ENCODE results near the gene RSKR.
A peak's percentile ranks its signal among the peaks of the same experiment; 100 is the strongest.

Gene RSKR

GRCh38 chr17:28578246-28579195, 35.5 kb downstream of the RSKR start:
- no peak for DNase-seq (ENCODE audit: low spot score)

GRCh38 chr17:28577466-28577824, 36.5 kb downstream of the RSKR start:
- peak; percentile 48 for DNase-seq (ENCODE audit: low spot score)

GRCh38 chr17:28576758-28577465, 37.1 kb downstream of the RSKR start, which contains the start of gene ALDOC:
TSS of gene ALDOC (minus strand) at chr17:28576895. CDS start at chr17:28575532, 1,363 bp downstream.
- peak; percentile 97 for DNase-seq (ENCODE audit: low spot score)

- peak; percentile 48 for DNase-seq (ENCODE audit: low spot score)
Observed at GRCh38 chr17:28576016-28576415, 38.0 kb downstream of the RSKR start.

GRCh38 chr17:28575126-28575795, 38.7 kb downstream of the RSKR start:
- peak; percentile 85 for DNase-seq (ENCODE audit: low spot score)

- DNase-seq (ENCODE audit: low spot score): no peak
Observed at GRCh38 chr17:28574526-28574925, 39.5 kb downstream of the RSKR start.

GRCh38 chr17:28573966-28574480, 40.0 kb downstream of the RSKR start:
- DNase-seq (ENCODE audit: low spot score): no peak

GRCh38 chr17:28573521-28573920, 40.5 kb downstream of the RSKR start:
- no peak for DNase-seq (ENCODE audit: low spot score)

GRCh38 chr17:28573040-28573380, 41.0 kb downstream of the RSKR start:
- no peak for DNase-seq (ENCODE audit: low spot score)

- no peak for DNase-seq (ENCODE audit: low spot score)
Observed at GRCh38 chr17:28572259-28573039, 41.5 kb downstream of the RSKR start.

GRCh38 chr17:28571361-28572122, 42.4 kb downstream of the RSKR start, which contains the start of gene PIGS:
TSS of gene PIGS (minus strand) at chr17:28571524. CDS start at chr17:28571496, 28 bp downstream.
- peak; percentile 95 for DNase-seq (ENCODE audit: low spot score)

GRCh38 chr17:28570716-28571360, 43.1 kb downstream of the RSKR start:
- DNase-seq (ENCODE audit: low spot score): peak; percentile 58

- DNase-seq (ENCODE audit: low spot score): no peak
Observed at GRCh38 chr17:28569446-28569845, 44.5 kb downstream of the RSKR start.

GRCh38 chr17:28567604-28568003, 46.4 kb downstream of the RSKR start:
- DNase-seq (ENCODE audit: low spot score): no peak

- DNase-seq (ENCODE audit: low spot score): no peak
Observed at GRCh38 chr17:28563475-28563874, 50.5 kb downstream of the RSKR start.

Data from cerebellar cortex (tissue), 1 donor.